GM23338 (cell line): Measurements from ENCODE around the gene SLC16A5. TPM values are rescaled to one million over a fixed set of nuclear protein-coding genes. Genes with fewer than 3 reads are reported as not detected.

Source experiments
- ATAC-seq: fragments of 200-7000 bp; cut with Tn5 transposase; 3 replicates; pipeline ENCODE4 v1.9.1; 2020
- DNase-seq: peaks from one replicate; pipeline ENCODE4 v3.0.0-alpha.2; 2015; ENCODE audit warnings: low spot score
- H2AFZ ChIP-seq: fragments of 200-600 bp; sonication (generic); 2 replicates; pipeline ENCODE4 v1.8.0; 2016; ENCODE audit warnings: antibody characterized with exemption, mild to moderate bottlenecking, moderate library complexity
- H3F3A ChIP-seq: fragments of 200-600 bp; sonication (generic); replicated peaks from 2 replicates; pipeline ENCODE4 v1.8.0; 2017; ENCODE audit warnings: antibody characterized with exemption, mixed run types, low read depth
- H3K27ac ChIP-seq: fragments of 200-600 bp; sonication (generic); 2 replicates; pipeline ENCODE4 v1.6.1; 2016; ENCODE audit warnings: low read depth
- H3K27me3 ChIP-seq: fragments of 200-600 bp; sonication (generic); 2 replicates; pipeline ENCODE4 v1.8.0; 2016; ENCODE audit warnings: mild to moderate bottlenecking, mixed run types, moderate library complexity; ENCODE audit not compliant: insufficient read depth
- H3K36me3 ChIP-seq: fragments of 200-600 bp; sonication (generic); 2 replicates; pipeline ENCODE4 v1.8.0; 2016; ENCODE audit warnings: mild to moderate bottlenecking; ENCODE audit not compliant: insufficient read depth
- H3K4me1 ChIP-seq: fragments of 200-600 bp; sonication (generic); 2 replicates; pipeline ENCODE4 v1.8.0; 2016; ENCODE audit warnings: mild to moderate bottlenecking, moderate library complexity; ENCODE audit not compliant: insufficient read depth
- H3K4me2 ChIP-seq: fragments of 200-600 bp; sonication (generic); 2 replicates; pipeline ENCODE4 v1.7.1; 2017; ENCODE audit warnings: mixed run types
- H3K4me3 ChIP-seq: fragments of 200-600 bp; sonication (generic); 2 replicates; pipeline ENCODE4 v1.6.1; 2016; ENCODE audit warnings: mixed run types
- H3K79me2 ChIP-seq: fragments of 200-600 bp; sonication (generic); replicated peaks from 2 replicates; pipeline ENCODE4 v1.8.0; 2017; ENCODE audit warnings: mild to moderate bottlenecking; ENCODE audit not compliant: insufficient read depth
- H3K9me2 ChIP-seq: fragments of 200-600 bp; sonication (generic); 2 replicates; pipeline ENCODE4 v1.8.0; 2017; ENCODE audit not compliant: insufficient read depth
- H4K20me1 ChIP-seq: fragments of 200-600 bp; sonication (generic); replicated peaks from 2 replicates; pipeline ENCODE4 v1.8.0; 2017; ENCODE audit warnings: mild to moderate bottlenecking; ENCODE audit not compliant: insufficient read depth
- H3K27ac Mint-ChIP-seq: 2 replicates; pipeline ENCODE4 v1.8.0; 2020; ENCODE audit warnings: inconsistent platforms, mild to moderate bottlenecking, moderate library complexity, mixed read lengths
- H3K27me3 Mint-ChIP-seq: 3 replicates; pipeline ENCODE4 v1.8.0; 2022; ENCODE audit warnings: low read depth, mild to moderate bottlenecking, moderate library complexity, mixed read lengths, inconsistent platforms; ENCODE audit not compliant: insufficient read depth, poor library complexity
- H3K36me3 Mint-ChIP-seq: 3 replicates; pipeline ENCODE4 v1.8.0; 2021; ENCODE audit warnings: low read depth, mild to moderate bottlenecking, inconsistent platforms, moderate library complexity, mixed read lengths
- H3K4me1 Mint-ChIP-seq: 3 replicates; pipeline ENCODE4 v1.8.0; 2020; ENCODE audit warnings: mild to moderate bottlenecking, inconsistent platforms, mixed read lengths
- H3K4me3 Mint-ChIP-seq: 3 replicates; pipeline ENCODE4 v1.8.0; 2021; ENCODE audit warnings: moderate library complexity, mild to moderate bottlenecking, inconsistent platforms, mixed read lengths
- H3K9me3 Mint-ChIP-seq: 3 replicates; pipeline ENCODE4 v1.8.0; 2020; ENCODE audit warnings: moderate library complexity, mild to moderate bottlenecking, inconsistent platforms, mixed read lengths
- CREB1 ChIP-seq: fragments of 250-450 bp; sonication (Bioruptor Pico); IDR thresholded peaks from 2 replicates; pipeline ENCODE4 v1.5.0; 2020; ENCODE audit warnings: low read depth, mild to moderate bottlenecking, moderate library complexity
- EZH2 ChIP-seq: fragments of 200-600 bp; sonication (generic); IDR thresholded peaks from one replicate; pipeline ENCODE4 v1.8.0; 2017; ENCODE audit warnings: antibody characterized with exemption, mild to moderate bottlenecking, low read depth; ENCODE audit not compliant: unreplicated experiment
- EZH2phosphoT487 ChIP-seq: fragments of 200-600 bp; sonication (generic); IDR thresholded peaks from one replicate; pipeline ENCODE4 v1.8.1; 2018; ENCODE audit warnings: antibody characterized with exemption; ENCODE audit not compliant: unreplicated experiment
- JUNB ChIP-seq: IDR thresholded peaks from one replicate; pipeline ENCODE4 v1.6.1; 2016; ENCODE audit warnings: antibody characterized with exemption; ENCODE audit not compliant: unreplicated experiment
- NANOG ChIP-seq: IDR thresholded peaks from 2 replicates; pipeline ENCODE4 v1.6.1; 2016; ENCODE audit warnings: antibody characterized with exemption, borderline replicate concordance
- POLR2AphosphoS5 ChIP-seq: IDR thresholded peaks from 2 replicates; pipeline ENCODE4 v1.6.1; 2016; ENCODE audit warnings: antibody characterized with exemption, low read depth
- STAT1 ChIP-seq: IDR thresholded peaks from one replicate; pipeline ENCODE4 v1.6.1; 2016; ENCODE audit warnings: antibody characterized with exemption; ENCODE audit not compliant: unreplicated experiment
- ZNF114 ChIP-seq: fragments of 250-450 bp; sonication (Bioruptor Pico); IDR thresholded peaks from 2 replicates; pipeline ENCODE4 v1.5.0; 2020; ENCODE audit warnings: mild to moderate bottlenecking, moderate library complexity
- ZNF331 ChIP-seq: fragments of 250-450 bp; sonication (Bioruptor Pico); IDR thresholded peaks from 2 replicates; pipeline ENCODE4 v1.5.0; 2020; ENCODE audit warnings: low read depth, mild to moderate bottlenecking, moderate library complexity
- polyA plus RNA-seq: library from polyadenylated mRNA; unstranded; fragments of >200 nt; fragmentation: Nextera tagmentation; extraction: Ambion mirVana; gene quantifications from 2 replicates; pipeline ENCODE4 v1.2.1, GENCODE V29; 2016
- total RNA-seq: library from RNA; depleted of rRNA; stranded (reverse); fragments of >200 nt; shearing (Covaris generic); gene quantifications from 2 replicates; pipeline ENCODE4 v1.2.3, GENCODE V29; 2014
- TF ChIP-seq, protein P1 (sequence below): IDR thresholded peaks from one replicate; pipeline ENCODE4 v1.6.1; 2018; ENCODE audit warnings: antibody characterized with exemption; ENCODE audit not compliant: unreplicated experiment
- TF ChIP-seq, protein P2 (sequence below): IDR thresholded peaks from 2 replicates; pipeline ENCODE4 v1.6.1; 2016; ENCODE audit warnings: antibody characterized with exemption
- TF ChIP-seq, protein P3 (sequence below), 2 experiments: fragments of 200-600 bp in 1 of 2; sonication (generic) in 1 of 2; conservative IDR thresholded peaks; 2 replicates each; pipeline versions ENCODE4 v1.5.1 to v1.6.1; 2016 to 2017; ENCODE audit warnings: antibody characterized with exemption in 2 of 2, low read depth in 2 of 2, mild to moderate bottlenecking in 2 of 2, moderate library complexity in 1 of 2
- TF ChIP-seq, protein P4 (sequence below): fragments of 250-450 bp; sonication (Bioruptor Pico); IDR thresholded peaks from 2 replicates; pipeline ENCODE4 v1.5.0; 2020; ENCODE audit warnings: mild to moderate bottlenecking, moderate library complexity

SLC16A5 gene
- total and polyA plus RNA-seq, 2 experiments from 2014 or later = 7.3 to 40.0 TPM

DNA sequence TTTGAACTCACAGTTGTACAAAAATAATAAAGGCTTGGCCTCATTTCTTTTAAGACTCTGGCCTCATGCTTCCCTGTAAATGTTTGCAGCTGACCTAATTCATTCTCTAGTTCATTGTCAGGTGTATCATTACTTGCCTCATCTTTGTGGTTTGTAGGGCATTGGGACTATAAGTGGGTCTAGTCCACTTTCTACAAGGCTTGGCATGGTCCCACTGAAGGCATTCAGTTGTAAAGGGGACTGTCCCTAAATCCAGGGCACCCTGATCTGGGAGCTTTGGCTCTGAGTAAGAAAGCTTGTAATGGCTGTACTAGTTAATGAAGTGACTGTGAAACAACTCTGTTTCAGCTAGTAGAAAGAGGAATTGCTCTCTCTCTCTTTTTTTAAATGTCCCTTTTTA is 38.0 kb upstream of the SLC16A5 start:
- Histone ChIP-seq H3K4me1 (peaks cover 11% of the 10 kb centered on the region), H3K27me3 (no peaks in the 10 kb centered on the region), H3F3A (peaks cover 38% of the 10 kb centered on the region), H3K27ac (no peak overlapping the region), H4K20me1 (peaks cover 18% of the 10 kb centered on the region), H2AFZ (no peak overlapping the region), H3K4me2 (no peak overlapping the region), H3K9me2 (no peaks in the 10 kb centered on the region), H3K36me3 (peaks cover 28% of the 10 kb centered on the region), H3K4me3 (no peak overlapping the region), H3K79me2 (peaks cover 44% of the 10 kb centered on the region)
- H3K4me1 Mint-ChIP-seq = peaks cover 15% of the 10 kb centered on the region
- no peak for DNase-seq
- no peak overlapping the region for H3K4me3 Mint-ChIP-seq
- ATAC-seq = no peak
- no peak overlapping the region for H3K27ac Mint-ChIP-seq
- TF ChIP-seq, protein P1, sequence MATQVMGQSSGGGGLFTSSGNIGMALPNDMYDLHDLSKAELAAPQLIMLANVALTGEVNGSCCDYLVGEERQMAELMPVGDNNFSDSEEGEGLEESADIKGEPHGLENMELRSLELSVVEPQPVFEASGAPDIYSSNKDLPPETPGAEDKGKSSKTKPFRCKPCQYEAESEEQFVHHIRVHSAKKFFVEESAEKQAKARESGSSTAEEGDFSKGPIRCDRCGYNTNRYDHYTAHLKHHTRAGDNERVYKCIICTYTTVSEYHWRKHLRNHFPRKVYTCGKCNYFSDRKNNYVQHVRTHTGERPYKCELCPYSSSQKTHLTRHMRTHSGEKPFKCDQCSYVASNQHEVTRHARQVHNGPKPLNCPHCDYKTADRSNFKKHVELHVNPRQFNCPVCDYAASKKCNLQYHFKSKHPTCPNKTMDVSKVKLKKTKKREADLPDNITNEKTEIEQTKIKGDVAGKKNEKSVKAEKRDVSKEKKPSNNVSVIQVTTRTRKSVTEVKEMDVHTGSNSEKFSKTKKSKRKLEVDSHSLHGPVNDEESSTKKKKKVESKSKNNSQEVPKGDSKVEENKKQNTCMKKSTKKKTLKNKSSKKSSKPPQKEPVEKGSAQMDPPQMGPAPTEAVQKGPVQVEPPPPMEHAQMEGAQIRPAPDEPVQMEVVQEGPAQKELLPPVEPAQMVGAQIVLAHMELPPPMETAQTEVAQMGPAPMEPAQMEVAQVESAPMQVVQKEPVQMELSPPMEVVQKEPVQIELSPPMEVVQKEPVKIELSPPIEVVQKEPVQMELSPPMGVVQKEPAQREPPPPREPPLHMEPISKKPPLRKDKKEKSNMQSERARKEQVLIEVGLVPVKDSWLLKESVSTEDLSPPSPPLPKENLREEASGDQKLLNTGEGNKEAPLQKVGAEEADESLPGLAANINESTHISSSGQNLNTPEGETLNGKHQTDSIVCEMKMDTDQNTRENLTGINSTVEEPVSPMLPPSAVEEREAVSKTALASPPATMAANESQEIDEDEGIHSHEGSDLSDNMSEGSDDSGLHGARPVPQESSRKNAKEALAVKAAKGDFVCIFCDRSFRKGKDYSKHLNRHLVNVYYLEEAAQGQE = no peak
- TF ChIP-seq, protein P2, sequence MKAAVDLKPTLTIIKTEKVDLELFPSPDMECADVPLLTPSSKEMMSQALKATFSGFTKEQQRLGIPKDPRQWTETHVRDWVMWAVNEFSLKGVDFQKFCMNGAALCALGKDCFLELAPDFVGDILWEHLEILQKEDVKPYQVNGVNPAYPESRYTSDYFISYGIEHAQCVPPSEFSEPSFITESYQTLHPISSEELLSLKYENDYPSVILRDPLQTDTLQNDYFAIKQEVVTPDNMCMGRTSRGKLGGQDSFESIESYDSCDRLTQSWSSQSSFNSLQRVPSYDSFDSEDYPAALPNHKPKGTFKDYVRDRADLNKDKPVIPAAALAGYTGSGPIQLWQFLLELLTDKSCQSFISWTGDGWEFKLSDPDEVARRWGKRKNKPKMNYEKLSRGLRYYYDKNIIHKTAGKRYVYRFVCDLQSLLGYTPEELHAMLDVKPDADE = no peak
- no peak for TF ChIP-seq EZH2
- TF ChIP-seq ZNF331 (CRISPR knock-in tag) = no peak
- no peak for TF ChIP-seq CREB1 (CRISPR knock-in tag)
- TF ChIP-seq STAT1 = no peak
- TF ChIP-seq, protein P3, sequence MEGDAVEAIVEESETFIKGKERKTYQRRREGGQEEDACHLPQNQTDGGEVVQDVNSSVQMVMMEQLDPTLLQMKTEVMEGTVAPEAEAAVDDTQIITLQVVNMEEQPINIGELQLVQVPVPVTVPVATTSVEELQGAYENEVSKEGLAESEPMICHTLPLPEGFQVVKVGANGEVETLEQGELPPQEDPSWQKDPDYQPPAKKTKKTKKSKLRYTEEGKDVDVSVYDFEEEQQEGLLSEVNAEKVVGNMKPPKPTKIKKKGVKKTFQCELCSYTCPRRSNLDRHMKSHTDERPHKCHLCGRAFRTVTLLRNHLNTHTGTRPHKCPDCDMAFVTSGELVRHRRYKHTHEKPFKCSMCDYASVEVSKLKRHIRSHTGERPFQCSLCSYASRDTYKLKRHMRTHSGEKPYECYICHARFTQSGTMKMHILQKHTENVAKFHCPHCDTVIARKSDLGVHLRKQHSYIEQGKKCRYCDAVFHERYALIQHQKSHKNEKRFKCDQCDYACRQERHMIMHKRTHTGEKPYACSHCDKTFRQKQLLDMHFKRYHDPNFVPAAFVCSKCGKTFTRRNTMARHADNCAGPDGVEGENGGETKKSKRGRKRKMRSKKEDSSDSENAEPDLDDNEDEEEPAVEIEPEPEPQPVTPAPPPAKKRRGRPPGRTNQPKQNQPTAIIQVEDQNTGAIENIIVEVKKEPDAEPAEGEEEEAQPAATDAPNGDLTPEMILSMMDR (conservative IDR thresholded peaks at IDR 0.05; ENCODE audit: low read depth in 2 of 2) = no peak
- TF ChIP-seq ZNF114 (CRISPR knock-in tag) = no peak
- no peak for TF ChIP-seq POLR2AphosphoS5
- TF ChIP-seq, protein P4, sequence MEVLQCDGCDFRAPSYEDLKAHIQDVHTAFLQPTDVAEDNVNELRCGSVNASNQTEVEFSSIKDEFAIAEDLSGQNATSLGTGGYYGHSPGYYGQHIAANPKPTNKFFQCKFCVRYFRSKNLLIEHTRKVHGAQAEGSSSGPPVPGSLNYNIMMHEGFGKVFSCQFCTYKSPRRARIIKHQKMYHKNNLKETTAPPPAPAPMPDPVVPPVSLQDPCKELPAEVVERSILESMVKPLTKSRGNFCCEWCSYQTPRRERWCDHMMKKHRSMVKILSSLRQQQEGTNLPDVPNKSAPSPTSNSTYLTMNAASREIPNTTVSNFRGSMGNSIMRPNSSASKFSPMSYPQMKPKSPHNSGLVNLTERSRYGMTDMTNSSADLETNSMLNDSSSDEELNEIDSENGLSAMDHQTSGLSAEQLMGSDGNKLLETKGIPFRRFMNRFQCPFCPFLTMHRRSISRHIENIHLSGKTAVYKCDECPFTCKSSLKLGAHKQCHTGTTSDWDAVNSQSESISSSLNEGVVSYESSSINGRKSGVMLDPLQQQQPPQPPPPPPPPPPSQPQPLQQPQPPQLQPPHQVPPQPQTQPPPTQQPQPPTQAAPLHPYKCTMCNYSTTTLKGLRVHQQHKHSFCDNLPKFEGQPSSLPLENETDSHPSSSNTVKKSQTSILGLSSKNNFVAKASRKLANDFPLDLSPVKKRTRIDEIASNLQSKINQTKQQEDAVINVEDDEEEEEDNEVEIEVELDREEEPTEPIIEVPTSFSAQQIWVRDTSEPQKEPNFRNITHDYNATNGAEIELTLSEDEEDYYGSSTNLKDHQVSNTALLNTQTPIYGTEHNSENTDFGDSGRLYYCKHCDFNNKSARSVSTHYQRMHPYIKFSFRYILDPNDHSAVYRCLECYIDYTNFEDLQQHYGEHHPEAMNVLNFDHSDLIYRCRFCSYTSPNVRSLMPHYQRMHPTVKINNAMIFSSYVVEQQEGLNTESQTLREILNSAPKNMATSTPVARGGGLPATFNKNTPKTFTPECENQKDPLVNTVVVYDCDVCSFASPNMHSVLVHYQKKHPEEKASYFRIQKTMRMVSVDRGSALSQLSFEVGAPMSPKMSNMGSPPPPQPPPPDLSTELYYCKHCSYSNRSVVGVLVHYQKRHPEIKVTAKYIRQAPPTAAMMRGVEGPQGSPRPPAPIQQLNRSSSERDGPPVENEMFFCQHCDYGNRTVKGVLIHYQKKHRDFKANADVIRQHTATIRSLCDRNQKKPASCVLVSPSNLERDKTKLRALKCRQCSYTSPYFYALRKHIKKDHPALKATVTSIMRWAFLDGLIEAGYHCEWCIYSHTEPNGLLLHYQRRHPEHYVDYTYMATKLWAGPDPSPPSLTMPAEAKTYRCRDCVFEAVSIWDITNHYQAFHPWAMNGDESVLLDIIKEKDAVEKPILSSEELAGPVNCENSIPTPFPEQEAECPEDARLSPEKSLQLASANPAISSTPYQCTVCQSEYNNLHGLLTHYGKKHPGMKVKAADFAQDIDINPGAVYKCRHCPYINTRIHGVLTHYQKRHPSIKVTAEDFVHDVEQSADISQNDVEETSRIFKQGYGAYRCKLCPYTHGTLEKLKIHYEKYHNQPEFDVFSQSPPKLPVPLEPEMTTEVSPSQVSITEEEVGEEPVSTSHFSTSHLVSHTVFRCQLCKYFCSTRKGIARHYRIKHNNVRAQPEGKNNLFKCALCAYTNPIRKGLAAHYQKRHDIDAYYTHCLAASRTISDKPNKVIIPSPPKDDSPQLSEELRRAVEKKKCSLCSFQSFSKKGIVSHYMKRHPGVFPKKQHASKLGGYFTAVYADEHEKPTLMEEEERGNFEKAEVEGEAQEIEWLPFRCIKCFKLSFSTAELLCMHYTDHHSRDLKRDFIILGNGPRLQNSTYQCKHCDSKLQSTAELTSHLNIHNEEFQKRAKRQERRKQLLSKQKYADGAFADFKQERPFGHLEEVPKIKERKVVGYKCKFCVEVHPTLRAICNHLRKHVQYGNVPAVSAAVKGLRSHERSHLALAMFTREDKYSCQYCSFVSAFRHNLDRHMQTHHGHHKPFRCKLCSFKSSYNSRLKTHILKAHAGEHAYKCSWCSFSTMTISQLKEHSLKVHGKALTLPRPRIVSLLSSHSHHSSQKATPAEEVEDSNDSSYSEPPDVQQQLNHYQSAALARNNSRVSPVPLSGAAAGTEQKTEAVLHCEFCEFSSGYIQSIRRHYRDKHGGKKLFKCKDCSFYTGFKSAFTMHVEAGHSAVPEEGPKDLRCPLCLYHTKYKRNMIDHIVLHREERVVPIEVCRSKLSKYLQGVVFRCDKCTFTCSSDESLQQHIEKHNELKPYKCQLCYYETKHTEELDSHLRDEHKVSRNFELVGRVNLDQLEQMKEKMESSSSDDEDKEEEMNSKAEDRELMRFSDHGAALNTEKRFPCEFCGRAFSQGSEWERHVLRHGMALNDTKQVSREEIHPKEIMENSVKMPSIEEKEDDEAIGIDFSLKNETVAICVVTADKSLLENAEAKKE (CRISPR knock-in tag) = no peak
- no peak for TF ChIP-seq EZH2phosphoT487
- TF ChIP-seq JUNB = no peak
- no peak for TF ChIP-seq NANOG
- no peaks in the 10 kb centered on the region for H3K9me3 Mint-ChIP-seq
- peaks cover 14% of the 10 kb centered on the region for H3K27me3 Mint-ChIP-seq
- H3K36me3 Mint-ChIP-seq = peaks cover 64% of the 10 kb centered on the region
